ENCODE data around the gene FAT4. TPM values are rescaled to one million over a fixed set of nuclear protein-coding genes. Genes with fewer than 3 reads are reported as not detected.

Gene FAT4
- total and polyA plus RNA-seq, 8 donors = 0.46 to 76.7 (median 7.1) TPM

DNA sequence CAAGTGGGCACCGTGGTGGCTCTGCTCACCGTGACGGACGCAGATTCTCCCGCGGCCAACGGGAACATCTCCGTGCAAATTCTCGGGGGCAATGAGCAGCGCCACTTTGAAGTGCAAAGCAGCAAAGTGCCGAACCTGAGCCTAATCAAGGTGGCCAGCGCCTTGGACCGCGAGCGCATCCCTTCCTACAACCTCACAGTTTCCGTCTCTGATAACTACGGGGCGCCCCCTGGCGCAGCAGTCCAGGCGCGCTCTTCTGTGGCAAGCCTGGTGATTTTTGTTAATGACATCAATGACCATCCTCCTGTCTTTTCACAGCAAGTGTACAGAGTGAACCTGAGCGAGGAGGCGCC is 2.7 kb downstream of the FAT4 start:
- H3K36me3 ChIP-seq = no peaks in the 10 kb centered on the region
- TF ChIP-seq EP300 (IDR thresholded peaks at IDR 0.05) = no peak
- no peak for TF ChIP-seq POLR2AphosphoS5 (IDR thresholded peaks at IDR 0.05)
- no peak for TF ChIP-seq POLR2A (IDR thresholded peaks at IDR 0.05)
- TF ChIP-seq, protein P1, sequence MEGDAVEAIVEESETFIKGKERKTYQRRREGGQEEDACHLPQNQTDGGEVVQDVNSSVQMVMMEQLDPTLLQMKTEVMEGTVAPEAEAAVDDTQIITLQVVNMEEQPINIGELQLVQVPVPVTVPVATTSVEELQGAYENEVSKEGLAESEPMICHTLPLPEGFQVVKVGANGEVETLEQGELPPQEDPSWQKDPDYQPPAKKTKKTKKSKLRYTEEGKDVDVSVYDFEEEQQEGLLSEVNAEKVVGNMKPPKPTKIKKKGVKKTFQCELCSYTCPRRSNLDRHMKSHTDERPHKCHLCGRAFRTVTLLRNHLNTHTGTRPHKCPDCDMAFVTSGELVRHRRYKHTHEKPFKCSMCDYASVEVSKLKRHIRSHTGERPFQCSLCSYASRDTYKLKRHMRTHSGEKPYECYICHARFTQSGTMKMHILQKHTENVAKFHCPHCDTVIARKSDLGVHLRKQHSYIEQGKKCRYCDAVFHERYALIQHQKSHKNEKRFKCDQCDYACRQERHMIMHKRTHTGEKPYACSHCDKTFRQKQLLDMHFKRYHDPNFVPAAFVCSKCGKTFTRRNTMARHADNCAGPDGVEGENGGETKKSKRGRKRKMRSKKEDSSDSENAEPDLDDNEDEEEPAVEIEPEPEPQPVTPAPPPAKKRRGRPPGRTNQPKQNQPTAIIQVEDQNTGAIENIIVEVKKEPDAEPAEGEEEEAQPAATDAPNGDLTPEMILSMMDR (IDR thresholded peaks at IDR 0.05) = peak in 3 of 7 experiments; percentile 13 to 36 (median 25)
- intact Hi-C loops (cut with DNase I; ENCODE audit: low total_unique reads) = no loop called here
- 3 to 13% (median 8%) methylated on average over 6 to 23 of the region's 23 CpGs for WGBS, 5 donors
- peak in 1 of 2 donors; percentile 66 for DNase-seq
- peaks cover 14 to 69% (median 48%) of the 10 kb centered on the region in 4 donors for H3K4me1 ChIP-seq
- H3K27ac ChIP-seq = peak overlapping the region; percentile 21 to 93 (median 85)
- peaks cover 0 to 41% (median 19%) of the 10 kb centered on the region in 3 donors for H3K27me3 ChIP-seq
- no peaks in the 10 kb centered on the region for H3K9me3 ChIP-seq
- H3K4me3 ChIP-seq = peak overlapping the region; percentile 73 to 80 (median 79)

DNA sequence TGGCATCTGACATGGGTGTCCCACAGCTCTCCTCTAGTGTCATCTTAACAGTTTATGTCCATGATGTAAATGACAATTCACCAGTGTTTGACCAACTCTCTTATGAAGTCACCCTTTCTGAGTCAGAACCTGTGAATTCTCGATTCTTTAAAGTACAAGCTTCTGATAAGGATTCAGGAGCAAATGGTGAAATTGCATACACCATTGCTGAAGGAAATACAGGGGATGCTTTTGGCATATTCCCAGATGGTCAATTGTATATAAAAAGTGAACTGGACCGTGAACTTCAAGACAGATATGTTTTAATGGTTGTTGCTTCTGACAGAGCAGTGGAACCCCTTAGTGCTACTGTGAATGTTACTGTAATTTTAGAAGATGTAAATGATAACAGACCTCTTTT is 4.6 kb downstream of the FAT4 start:
- H3K36me3 ChIP-seq = no peaks in the 10 kb centered on the region
- no peak for DNase-seq
- TF ChIP-seq, protein P1 (IDR thresholded peaks at IDR 0.05) = no peak
- TF ChIP-seq POLR2AphosphoS5 (IDR thresholded peaks at IDR 0.05) (no peak), EP300 (IDR thresholded peaks at IDR 0.05) (no peak), POLR2A (IDR thresholded peaks at IDR 0.05) (no peak)
- no peaks in the 10 kb centered on the region for H3K9me3 ChIP-seq
- H3K27ac ChIP-seq = no peak overlapping the region
- peaks cover 18 to 77% (median 55%) of the 10 kb centered on the region in 4 donors for H3K4me1 ChIP-seq
- H3K4me3 ChIP-seq = peak overlapping the region in 2 of 4 donors; percentile 78 to 80
- H3K27me3 ChIP-seq = peaks cover 0 to 37% (median 19%) of the 10 kb centered on the region in 3 donors
- intact Hi-C loops (cut with DNase I; ENCODE audit: low total_unique reads) = no loop called here
- 60 to 72% (median 63%) methylated on average over 2 of the region's 2 CpGs for WGBS, 5 donors

DNA sequence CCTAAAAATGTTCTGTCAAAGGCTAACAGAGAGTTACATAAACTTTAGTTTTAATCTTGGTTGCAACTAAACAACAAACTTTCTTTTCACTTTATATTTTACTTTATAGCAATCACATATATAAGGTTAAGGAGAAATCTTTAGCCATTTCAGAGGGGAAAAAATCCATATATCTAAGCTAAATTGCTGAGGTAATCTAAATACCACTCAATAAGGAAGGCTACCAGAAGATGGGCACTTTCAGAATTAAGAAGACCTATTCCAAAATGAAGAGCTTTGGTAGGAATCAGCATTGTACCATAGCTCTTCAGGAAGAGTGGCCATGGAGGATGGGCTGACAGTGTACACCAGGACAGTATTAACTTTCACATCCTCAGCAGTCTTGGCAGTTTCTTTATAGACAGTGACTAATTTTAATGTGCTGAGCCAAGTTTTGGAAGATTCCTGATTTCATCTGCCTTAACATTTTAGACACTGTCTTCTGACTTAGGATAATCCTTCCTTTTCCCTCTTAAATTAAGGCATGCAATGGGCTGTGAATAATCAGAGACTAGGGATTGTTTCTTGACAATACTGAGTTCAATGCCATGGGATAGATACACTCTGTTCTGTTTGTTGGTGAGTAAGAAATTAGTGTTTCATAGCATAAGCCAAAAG is 7.1 kb downstream of the FAT4 start:
- peak in 1 of 2 donors; percentile 35 for DNase-seq
- Histone ChIP-seq H3K9me3 (no peaks in the 10 kb centered on the region), H3K4me3 (peak overlapping the region in 2 of 4 donors; percentile 11 to 20), H3K27ac (peak overlapping the region in 4 of 5 donors; percentile 3 to 63 (median 16)), H3K4me1 (peaks cover 12 to 68% (median 39%) of the 10 kb centered on the region in 4 donors), H3K36me3 (no peaks in the 10 kb centered on the region), H3K27me3 (peaks cover 0 to 16% (median 6%) of the 10 kb centered on the region in 3 donors)
- TF ChIP-seq POLR2A (IDR thresholded peaks at IDR 0.05) (no peak), POLR2AphosphoS5 (IDR thresholded peaks at IDR 0.05) (peak in 1 of 3 donors; percentile 20), EP300 (IDR thresholded peaks at IDR 0.05) (no peak)
- TF ChIP-seq, protein P1 (IDR thresholded peaks at IDR 0.05) = no peak
- intact Hi-C loops (cut with DNase I; ENCODE audit: low total_unique reads) = no loop called here

DNA sequence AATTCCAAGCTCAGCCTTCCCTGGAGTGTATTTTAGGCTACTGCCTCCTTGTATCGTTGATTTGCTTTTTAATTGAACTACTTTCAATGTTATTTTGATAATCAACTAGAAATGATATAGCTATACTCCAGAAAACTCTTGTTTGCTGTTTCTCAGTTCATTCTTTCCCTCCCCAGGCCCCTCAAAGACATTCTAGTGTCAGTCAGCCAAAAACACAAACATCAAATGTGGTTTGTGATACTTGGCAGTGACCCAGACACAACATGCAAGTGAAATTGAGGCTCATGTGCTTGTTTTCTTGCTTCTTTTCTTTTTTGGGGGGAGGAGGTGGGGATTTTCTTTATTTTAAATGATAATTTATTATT is 7.6 kb downstream of the FAT4 start:
- H3K36me3 ChIP-seq = no peaks in the 10 kb centered on the region
- peak in 1 of 2 donors; percentile 49 for DNase-seq
- H3K27ac ChIP-seq = peak overlapping the region in 3 of 5 donors; percentile 3 to 63 (median 8)
- peak overlapping the region in 2 of 4 donors; percentile 11 to 20 for H3K4me3 ChIP-seq
- H3K4me1 ChIP-seq = peaks cover 6 to 62% (median 34%) of the 10 kb centered on the region in 4 donors
- intact Hi-C loops (cut with DNase I; ENCODE audit: low total_unique reads) = no loop called here
- TF ChIP-seq EP300 (IDR thresholded peaks at IDR 0.05) (no peak), POLR2A (IDR thresholded peaks at IDR 0.05) (no peak), POLR2AphosphoS5 (IDR thresholded peaks at IDR 0.05) (no peak)
- TF ChIP-seq, protein P1 (IDR thresholded peaks at IDR 0.05) = no peak
- 19 to 45% (median 38%) methylated on average over 1 of the region's 1 CpG for WGBS, 5 donors
- H3K9me3 ChIP-seq = no peaks in the 10 kb centered on the region
- peaks cover 0 to 11% (median under 1%) of the 10 kb centered on the region in 3 donors for H3K27me3 ChIP-seq
